Neural cell (in vitro differentiated cells): ENCODE results near the gene GNL3L. TPM values are rescaled to one million over a fixed set of nuclear protein-coding genes. Genes with fewer than 3 reads are reported as not detected.
"Not testable (repeated sequence)": the region's sequence is repeated elsewhere in the genome, so short reads cannot be mapped to it uniquely, and the experiment has no call there.

Source experiments
- H2AFZ ChIP-seq: fragments of 200-600, 300-800 bp; sonication (generic), shearing (Covaris generic); 2 replicates; pipeline ENCODE4 v1.6.0; 2014; ENCODE audit warnings: low read depth, mild to moderate bottlenecking, antibody characterized with exemption, low read length, moderate library complexity
- H3F3A ChIP-seq: fragments of 200-600 bp; shearing (Covaris generic); 2 replicates; pipeline ENCODE4 v1.6.1; 2016; ENCODE audit warnings: mild to moderate bottlenecking, moderate library complexity, mixed read lengths, antibody characterized with exemption, low read length; ENCODE audit not compliant: insufficient read depth, poor library complexity, severe bottlenecking
- H3K27ac ChIP-seq: fragments of 200-600, 300-800 bp; sonication (generic), shearing (Covaris generic); 2 replicates; pipeline ENCODE4 v1.5.1; 2014; ENCODE audit warnings: mild to moderate bottlenecking, low read length, moderate library complexity
- H3K27me3 ChIP-seq: fragments of 300-800, 200-600 bp; sonication (generic), shearing (Covaris generic); 2 replicates; pipeline ENCODE4 v1.6.0; 2014; ENCODE audit warnings: mild to moderate bottlenecking, low read depth, low read length, moderate library complexity; ENCODE audit not compliant: insufficient read depth
- H3K36me3 ChIP-seq: fragments of 300-800, 200-600 bp; sonication (generic), shearing (Covaris generic); 2 replicates; pipeline ENCODE4 v1.5.1; 2014; ENCODE audit warnings: mild to moderate bottlenecking, antibody characterized with exemption, low read length, moderate library complexity; ENCODE audit not compliant: insufficient read depth
- H3K4me2 ChIP-seq: fragments of 300-800, 200-600 bp; sonication (generic), shearing (Covaris generic); 2 replicates; pipeline ENCODE4 v1.6.0; 2014; ENCODE audit warnings: mild to moderate bottlenecking, low read length
- H3K4me3 ChIP-seq: fragments of 300-800, 200-600 bp; sonication (generic), shearing (Covaris generic); 2 replicates; pipeline ENCODE4 v1.5.1; 2014; ENCODE audit warnings: mild to moderate bottlenecking, low read length, moderate library complexity
- H3K79me2 ChIP-seq: fragments of 200-600 bp; shearing (Covaris generic); replicated peaks from 2 replicates; pipeline ENCODE4 v1.6.0; 2014; ENCODE audit warnings: mild to moderate bottlenecking, low read length, moderate library complexity; ENCODE audit not compliant: insufficient read depth
- H3K9ac ChIP-seq: fragments of 300-800, 200-600 bp; sonication (generic), shearing (Covaris generic); 2 replicates; pipeline ENCODE4 v1.6.1; 2016; ENCODE audit warnings: mild to moderate bottlenecking, low read length, mixed read lengths
- H3K9me2 ChIP-seq: fragments of 200-600 bp; shearing (Covaris generic); 2 replicates; pipeline ENCODE4 v1.6.1; 2016; ENCODE audit warnings: mild to moderate bottlenecking, low read length, mixed read lengths; ENCODE audit not compliant: insufficient read depth
- H3K9me3 ChIP-seq: fragments of 200-600, 300-800 bp; sonication (generic), shearing (Covaris generic); 2 replicates; pipeline ENCODE4 v1.6.1; 2016; ENCODE audit warnings: mild to moderate bottlenecking, mixed run types, low read length, moderate library complexity, mixed read lengths
- H4K20me1 ChIP-seq: fragments of 200-600 bp; shearing (Covaris generic); 2 replicates; pipeline ENCODE4 v1.6.1; 2016; ENCODE audit warnings: mild to moderate bottlenecking, mixed run types; ENCODE audit not compliant: insufficient read depth
- EP300 ChIP-seq: fragments of 450-650 bp; conservative IDR thresholded peaks from 2 replicates; pipeline ENCODE4 v1.6.1; 2014; ENCODE audit warnings: antibody characterized with exemption, mild to moderate bottlenecking, moderate library complexity; ENCODE audit not compliant: poor library complexity, severe bottlenecking
- EZH2 ChIP-seq: fragments of 200-600, 300-800 bp; shearing (Covaris generic), sonication (generic); IDR thresholded peaks from 2 replicates; pipeline ENCODE4 v1.6.1; 2014; ENCODE audit warnings: antibody characterized with exemption, low read length, borderline replicate concordance, mild to moderate bottlenecking; ENCODE audit not compliant: insufficient read depth, poor library complexity, severe bottlenecking
- MXI1 ChIP-seq: fragments of 450-650 bp; conservative IDR thresholded peaks from 2 replicates; pipeline ENCODE4 v1.6.1; 2014; ENCODE audit warnings: antibody characterized with exemption, mild to moderate bottlenecking; ENCODE audit not compliant: poor library complexity, severe bottlenecking
- POLR2AphosphoS5 ChIP-seq: IDR thresholded peaks from 2 replicates; pipeline ENCODE4 v1.6.1; 2012
- RAD21 ChIP-seq: fragments of 450-650 bp; conservative IDR thresholded peaks from 2 replicates; pipeline ENCODE4 v1.6.1; 2014; ENCODE audit warnings: antibody characterized with exemption, mild to moderate bottlenecking, moderate library complexity
- SMC3 ChIP-seq: fragments of 450-650 bp; conservative IDR thresholded peaks from 2 replicates; pipeline ENCODE4 v1.6.1; 2014; ENCODE audit warnings: antibody characterized with exemption, mild to moderate bottlenecking, moderate library complexity; ENCODE audit not compliant: poor library complexity
- TAF1 ChIP-seq: IDR thresholded peaks from 2 replicates; pipeline ENCODE4 v1.6.1; 2012; ENCODE audit warnings: low read depth
- polyA plus RNA-seq: library from polyadenylated mRNA; depleted of rRNA; stranded (reverse); fragments of >200 nt; gene quantifications from 2 replicates; pipeline ENCODE4 v1.2.3, GENCODE V29; 2014
- TF ChIP-seq, protein P1 (sequence below): fragments of 450-650 bp; IDR thresholded peaks from 2 replicates; pipeline ENCODE4 v1.5.1; 2014; ENCODE audit warnings: antibody characterized with exemption, mild to moderate bottlenecking, moderate library complexity; ENCODE audit not compliant: poor library complexity, severe bottlenecking
- TF ChIP-seq, protein P2 (sequence below): IDR thresholded peaks from 2 replicates; pipeline ENCODE4 v1.6.1; 2012; ENCODE audit warnings: borderline replicate concordance

GNL3L gene
- polyA plus RNA-seq, 1 donor from 2014 or later = 6.6 TPM

DNA sequence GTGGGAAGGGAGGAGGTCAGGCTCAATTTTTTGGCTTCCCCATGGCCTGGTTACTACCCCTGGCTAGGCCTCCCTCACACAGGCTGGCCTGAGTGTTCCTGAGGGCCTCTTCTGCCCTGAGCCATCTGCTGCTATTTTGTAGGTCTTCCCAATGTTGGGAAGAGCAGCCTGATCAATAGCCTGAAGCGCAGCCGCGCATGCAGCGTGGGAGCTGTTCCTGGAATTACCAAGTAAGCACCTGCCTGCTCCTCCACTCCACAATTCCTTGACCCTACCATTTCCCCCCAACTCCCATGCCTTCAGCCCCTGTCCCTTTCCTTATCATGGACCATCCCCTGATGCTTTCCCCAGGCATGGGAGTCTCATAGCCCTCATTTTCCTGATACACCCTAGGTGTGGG lies 20.8 kb downstream of the GNL3L start:
- Histone ChIP-seq H3K9me3 (no peaks in the 10 kb centered on the region), H3K4me2 (no peak overlapping the region), H3F3A (no peaks in the 10 kb centered on the region), H3K4me3 (no peak overlapping the region), H3K36me3 (no peaks in the 10 kb centered on the region), H2AFZ (no peak overlapping the region), H3K9ac (no peak overlapping the region), H3K27me3 (no peaks in the 10 kb centered on the region), H3K27ac (no peak overlapping the region), H4K20me1 (no peaks in the 10 kb centered on the region), H3K79me2 (no peaks in the 10 kb centered on the region), H3K9me2 (no peaks in the 10 kb centered on the region)
- no peak for TF ChIP-seq EP300
- TF ChIP-seq RAD21 = no peak
- no peak for TF ChIP-seq EZH2
- TF ChIP-seq MXI1 = no peak
- no peak for TF ChIP-seq TAF1
- TF ChIP-seq SMC3 = no peak
- TF ChIP-seq, protein P1, sequence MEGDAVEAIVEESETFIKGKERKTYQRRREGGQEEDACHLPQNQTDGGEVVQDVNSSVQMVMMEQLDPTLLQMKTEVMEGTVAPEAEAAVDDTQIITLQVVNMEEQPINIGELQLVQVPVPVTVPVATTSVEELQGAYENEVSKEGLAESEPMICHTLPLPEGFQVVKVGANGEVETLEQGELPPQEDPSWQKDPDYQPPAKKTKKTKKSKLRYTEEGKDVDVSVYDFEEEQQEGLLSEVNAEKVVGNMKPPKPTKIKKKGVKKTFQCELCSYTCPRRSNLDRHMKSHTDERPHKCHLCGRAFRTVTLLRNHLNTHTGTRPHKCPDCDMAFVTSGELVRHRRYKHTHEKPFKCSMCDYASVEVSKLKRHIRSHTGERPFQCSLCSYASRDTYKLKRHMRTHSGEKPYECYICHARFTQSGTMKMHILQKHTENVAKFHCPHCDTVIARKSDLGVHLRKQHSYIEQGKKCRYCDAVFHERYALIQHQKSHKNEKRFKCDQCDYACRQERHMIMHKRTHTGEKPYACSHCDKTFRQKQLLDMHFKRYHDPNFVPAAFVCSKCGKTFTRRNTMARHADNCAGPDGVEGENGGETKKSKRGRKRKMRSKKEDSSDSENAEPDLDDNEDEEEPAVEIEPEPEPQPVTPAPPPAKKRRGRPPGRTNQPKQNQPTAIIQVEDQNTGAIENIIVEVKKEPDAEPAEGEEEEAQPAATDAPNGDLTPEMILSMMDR = no peak
- TF ChIP-seq POLR2AphosphoS5 = no peak
- TF ChIP-seq, protein P2, sequence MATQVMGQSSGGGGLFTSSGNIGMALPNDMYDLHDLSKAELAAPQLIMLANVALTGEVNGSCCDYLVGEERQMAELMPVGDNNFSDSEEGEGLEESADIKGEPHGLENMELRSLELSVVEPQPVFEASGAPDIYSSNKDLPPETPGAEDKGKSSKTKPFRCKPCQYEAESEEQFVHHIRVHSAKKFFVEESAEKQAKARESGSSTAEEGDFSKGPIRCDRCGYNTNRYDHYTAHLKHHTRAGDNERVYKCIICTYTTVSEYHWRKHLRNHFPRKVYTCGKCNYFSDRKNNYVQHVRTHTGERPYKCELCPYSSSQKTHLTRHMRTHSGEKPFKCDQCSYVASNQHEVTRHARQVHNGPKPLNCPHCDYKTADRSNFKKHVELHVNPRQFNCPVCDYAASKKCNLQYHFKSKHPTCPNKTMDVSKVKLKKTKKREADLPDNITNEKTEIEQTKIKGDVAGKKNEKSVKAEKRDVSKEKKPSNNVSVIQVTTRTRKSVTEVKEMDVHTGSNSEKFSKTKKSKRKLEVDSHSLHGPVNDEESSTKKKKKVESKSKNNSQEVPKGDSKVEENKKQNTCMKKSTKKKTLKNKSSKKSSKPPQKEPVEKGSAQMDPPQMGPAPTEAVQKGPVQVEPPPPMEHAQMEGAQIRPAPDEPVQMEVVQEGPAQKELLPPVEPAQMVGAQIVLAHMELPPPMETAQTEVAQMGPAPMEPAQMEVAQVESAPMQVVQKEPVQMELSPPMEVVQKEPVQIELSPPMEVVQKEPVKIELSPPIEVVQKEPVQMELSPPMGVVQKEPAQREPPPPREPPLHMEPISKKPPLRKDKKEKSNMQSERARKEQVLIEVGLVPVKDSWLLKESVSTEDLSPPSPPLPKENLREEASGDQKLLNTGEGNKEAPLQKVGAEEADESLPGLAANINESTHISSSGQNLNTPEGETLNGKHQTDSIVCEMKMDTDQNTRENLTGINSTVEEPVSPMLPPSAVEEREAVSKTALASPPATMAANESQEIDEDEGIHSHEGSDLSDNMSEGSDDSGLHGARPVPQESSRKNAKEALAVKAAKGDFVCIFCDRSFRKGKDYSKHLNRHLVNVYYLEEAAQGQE = no peak

DNA sequence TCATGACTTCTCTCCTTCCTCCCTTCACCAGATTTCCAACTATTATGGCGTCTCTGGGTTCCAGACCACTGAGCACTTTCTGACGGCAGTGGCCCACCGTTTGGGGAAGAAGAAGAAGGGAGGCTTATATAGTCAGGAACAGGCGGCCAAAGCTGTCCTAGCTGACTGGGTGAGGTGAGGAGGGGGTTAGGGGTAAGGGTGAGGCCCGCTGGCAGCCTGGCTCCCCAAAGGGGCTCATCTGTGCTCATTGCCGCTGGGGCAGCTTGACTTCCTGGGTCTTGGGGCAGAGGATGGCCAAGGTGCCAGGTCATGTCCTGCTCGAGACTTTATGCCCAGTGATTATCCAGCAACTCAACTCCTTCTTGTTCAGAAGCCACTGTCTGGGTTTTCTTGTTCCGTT lies 21.8 kb downstream of the GNL3L start:
- Histone ChIP-seq H3K9me2 (no peaks in the 10 kb centered on the region), H2AFZ (no peak overlapping the region), H3F3A (no peaks in the 10 kb centered on the region), H3K27ac (no peak overlapping the region), H3K36me3 (no peaks in the 10 kb centered on the region), H3K4me3 (no peak overlapping the region), H3K9me3 (no peaks in the 10 kb centered on the region), H3K9ac (no peak overlapping the region), H3K79me2 (no peaks in the 10 kb centered on the region), H4K20me1 (no peaks in the 10 kb centered on the region), H3K4me2 (no peak overlapping the region), H3K27me3 (no peaks in the 10 kb centered on the region)
- no peak for TF ChIP-seq RAD21

DNA sequence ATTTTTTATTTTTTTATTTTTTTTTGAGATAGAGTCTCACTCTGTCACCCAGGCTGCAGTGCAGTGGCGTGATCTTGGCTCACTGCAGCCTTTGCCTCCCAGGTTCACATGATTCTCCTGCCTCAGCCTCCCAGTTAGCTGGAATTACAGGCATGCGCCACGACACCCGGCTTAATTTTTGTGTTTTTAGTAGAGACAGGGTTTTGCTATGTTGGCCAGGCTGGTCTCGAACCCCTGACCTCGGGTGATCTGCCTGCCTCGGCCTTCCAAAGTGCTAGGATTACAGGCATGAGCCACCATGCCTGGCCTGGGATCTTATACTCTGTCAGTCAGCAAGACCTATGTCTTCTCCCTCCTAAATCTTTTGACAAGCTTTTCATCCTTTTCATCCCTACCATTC lies 25.0 kb downstream of the GNL3L start:
- not testable (repeated sequence) for H3K9me3 ChIP-seq, H3K9ac ChIP-seq, H3K79me2 ChIP-seq, H3K9me2 ChIP-seq, H3K4me3 ChIP-seq, H4K20me1 ChIP-seq, H3K27ac ChIP-seq, H3K4me2 ChIP-seq, H3K27me3 ChIP-seq, H2AFZ ChIP-seq, H3F3A ChIP-seq, H3K36me3 ChIP-seq
